CD1c-positive myeloid dendritic cell (primary cell): ENCODE results near the gene COL4A1.

Experiments used
- DNase-seq: peaks from one replicate; pipeline ENCODE4 v3.0.0-alpha.2; 2016; ENCODE audit errors: extremely low spot score

Gene COL4A1

DNA sequence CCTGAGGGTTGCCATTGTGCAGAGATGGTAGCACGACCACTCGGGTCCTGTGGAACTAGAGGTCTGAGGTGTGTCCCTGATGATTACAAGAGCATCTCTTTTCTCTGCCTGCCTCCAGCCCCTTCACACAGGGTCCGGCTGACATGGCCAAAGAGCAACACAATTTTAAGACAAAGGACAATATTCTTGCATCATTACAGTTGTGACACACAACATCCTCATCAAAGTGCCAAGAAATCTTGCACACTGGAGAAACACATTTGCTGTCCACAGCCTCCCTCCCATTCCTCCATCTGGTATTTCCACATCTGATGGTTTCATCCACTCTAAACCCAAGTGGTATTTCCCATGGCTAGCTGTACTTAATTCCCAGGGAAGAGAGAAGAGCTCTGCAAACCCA lies 12.8 kb downstream of the COL4A1 start:
- no peak for DNase-seq

DNA sequence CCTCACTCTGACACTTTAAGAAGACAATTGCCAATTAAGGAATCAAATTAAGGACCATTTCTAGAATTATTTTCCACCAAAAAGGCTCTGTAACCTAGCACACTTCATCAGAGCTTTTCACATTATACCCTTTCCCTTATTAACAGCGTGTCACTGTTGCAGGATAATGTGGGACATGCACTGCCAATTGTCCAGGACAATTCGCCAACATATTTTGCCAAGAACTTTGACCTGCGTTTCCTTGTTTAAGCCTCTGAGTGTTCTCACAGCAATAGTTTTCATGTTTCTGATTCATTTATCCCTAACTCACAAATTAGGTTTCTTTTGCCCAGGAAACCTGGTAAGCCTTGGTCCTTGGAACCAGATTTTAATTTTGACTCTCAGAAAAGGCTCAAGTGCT lies 13.3 kb downstream of the COL4A1 start:
- DNase-seq = no peak

DNA sequence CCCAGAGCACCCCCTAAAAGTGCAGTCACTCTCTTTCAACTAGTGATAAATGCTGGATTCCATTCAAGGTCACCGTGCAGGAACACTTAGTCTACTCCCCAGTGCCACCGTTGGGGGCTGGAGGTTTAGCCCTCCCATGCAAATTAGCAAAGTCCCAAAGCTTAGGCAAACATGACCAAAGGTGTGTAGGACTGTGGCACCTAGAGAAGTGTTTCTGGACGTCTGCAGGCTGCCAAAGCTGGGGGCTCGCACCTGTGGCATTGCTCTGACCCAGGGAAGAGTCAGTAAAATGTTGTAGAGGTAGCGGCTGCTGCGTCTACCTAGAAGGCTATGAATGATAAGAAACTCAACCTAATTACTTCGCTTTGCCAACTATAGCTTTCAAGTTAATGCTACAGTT lies 13.9 kb downstream of the COL4A1 start:
- no peak for DNase-seq

GRCh38 chr13:110291286-110291685 lies 15.7 kb downstream of the COL4A1 start:
- DNase-seq = no peak

- DNase-seq = no peak
These were observed 16.1 kb downstream of the COL4A1 start for GRCh38 chr13:110290826-110291225.

- no peak for DNase-seq
These were observed 16.8 kb downstream of the COL4A1 start for GRCh38 chr13:110290153-110290552.

- no peak for DNase-seq
These were observed 17.3 kb downstream of the COL4A1 start for GRCh38 chr13:110289661-110290060.

- no peak for DNase-seq
These were observed 17.8 kb downstream of the COL4A1 start for GRCh38 chr13:110289174-110289573.

DNA sequence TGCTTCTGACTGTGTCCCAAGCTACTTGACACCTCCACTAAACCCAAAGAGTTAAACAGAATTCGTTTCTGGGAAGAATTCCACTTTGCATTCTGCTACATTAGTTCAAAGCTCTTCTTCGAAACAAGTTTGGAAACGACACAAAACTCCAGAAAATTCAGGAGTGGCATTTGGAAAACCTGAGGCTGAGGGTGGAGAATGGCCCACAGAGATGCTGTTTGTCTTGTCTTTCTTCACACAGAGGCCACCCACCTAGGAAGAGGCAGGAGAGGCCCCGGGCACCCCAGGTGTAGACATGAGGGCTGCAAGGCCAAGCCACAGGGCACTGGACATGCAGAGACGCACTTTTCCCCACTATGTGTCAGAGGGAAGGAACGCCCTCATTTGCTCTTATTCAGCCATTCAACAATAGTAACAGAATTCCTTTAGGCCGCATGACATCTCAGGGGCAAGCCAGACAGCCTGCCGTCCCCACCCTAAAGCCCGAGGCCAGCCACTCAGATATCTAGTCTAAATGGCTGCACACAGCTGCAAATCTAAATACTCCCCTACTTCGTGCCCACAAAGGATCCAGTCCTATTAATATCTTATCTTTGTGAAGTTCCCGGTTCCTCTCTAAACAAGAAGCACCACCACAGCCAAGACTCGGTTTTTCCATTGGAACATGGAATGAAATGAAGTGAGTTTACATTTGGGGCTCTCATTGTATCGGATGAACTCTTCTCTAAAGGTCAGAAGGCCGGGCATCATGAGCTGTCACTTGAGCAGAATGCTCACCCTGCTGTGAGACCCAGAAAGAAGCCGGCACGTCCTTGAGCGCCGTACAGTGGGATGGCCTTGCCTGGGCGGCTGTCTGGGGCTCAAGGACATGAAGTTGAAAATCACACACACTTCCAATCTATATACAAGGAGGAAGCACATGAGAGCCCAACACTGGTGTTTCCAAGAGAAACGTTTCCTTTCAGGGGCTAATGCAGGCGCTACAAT lies 19.8 kb downstream of the COL4A1 start:
- DNase-seq = no peak

DNA sequence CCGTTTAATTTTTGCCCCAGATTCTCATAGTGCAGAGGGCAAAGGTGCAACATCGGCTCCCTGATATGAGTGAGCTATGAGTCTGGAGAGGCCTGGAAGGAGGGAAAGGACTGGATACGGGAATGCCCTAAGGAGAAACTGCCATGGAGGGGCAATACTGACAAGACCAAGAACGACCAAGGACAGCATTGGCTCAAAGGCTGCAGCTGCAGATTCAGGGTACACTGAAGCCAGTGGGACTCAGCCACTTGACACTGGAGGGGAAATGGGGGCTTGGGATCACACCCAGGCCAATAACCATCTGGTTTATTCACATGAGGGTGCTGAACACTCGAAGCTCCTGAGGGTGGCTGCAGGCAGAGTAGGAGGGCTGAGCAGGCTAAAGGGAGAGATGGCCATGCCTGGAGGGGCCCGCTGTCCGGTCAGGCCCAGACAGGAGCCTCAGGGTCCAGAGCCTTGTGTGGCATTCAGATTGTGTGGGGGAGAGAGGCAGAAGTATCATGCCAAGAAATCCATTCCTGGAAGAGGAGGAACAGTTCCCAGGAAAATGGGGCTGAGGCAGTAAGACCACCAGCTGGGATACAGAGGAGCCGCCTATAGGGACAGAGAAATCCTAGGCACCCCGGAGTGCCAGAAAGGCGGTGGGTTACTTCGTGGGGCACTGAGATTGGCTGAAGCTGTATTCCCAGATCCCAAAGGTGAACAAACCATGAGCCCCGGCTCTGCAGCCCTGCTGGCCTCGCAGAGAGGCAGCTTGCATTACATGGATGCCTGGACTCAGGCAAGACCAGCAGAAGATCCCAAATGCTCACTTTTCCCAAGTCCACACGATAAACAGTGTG lies 20.7 kb downstream of the COL4A1 start:
- no peak for DNase-seq

DNA sequence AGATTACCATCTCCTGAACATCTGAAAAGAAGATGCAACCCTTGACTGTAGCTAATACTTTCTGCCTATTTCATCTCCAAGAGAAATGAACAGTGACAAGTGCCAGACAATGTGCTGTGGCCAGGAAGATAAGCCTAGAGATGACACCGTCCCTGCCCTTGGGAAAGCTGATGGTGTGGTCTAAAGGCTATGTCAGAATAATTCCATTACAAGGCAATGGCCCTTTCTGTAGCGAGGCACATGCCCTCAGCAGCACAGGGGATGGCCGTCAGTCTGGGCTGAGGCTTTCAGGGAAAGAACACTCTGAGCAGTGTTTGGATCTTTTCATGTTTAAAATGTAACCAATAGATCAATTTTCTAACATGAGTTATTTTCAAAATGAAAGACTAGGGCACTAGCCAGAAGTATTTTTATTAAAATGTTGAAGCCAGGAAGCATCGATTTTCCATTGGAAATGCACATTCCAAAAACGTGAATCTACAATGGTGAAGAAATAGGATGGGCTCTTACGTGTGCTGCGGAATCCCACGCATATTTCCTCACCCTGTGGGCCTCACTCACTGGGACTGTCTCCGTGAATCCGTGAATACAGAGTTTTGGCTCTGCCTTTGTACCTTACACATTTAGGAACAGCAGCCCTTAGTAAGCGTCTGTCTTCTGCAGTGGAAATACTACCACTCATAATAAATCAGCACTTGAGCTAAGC lies 22.0 kb downstream of the COL4A1 start:
- DNase-seq = no peak

DNA sequence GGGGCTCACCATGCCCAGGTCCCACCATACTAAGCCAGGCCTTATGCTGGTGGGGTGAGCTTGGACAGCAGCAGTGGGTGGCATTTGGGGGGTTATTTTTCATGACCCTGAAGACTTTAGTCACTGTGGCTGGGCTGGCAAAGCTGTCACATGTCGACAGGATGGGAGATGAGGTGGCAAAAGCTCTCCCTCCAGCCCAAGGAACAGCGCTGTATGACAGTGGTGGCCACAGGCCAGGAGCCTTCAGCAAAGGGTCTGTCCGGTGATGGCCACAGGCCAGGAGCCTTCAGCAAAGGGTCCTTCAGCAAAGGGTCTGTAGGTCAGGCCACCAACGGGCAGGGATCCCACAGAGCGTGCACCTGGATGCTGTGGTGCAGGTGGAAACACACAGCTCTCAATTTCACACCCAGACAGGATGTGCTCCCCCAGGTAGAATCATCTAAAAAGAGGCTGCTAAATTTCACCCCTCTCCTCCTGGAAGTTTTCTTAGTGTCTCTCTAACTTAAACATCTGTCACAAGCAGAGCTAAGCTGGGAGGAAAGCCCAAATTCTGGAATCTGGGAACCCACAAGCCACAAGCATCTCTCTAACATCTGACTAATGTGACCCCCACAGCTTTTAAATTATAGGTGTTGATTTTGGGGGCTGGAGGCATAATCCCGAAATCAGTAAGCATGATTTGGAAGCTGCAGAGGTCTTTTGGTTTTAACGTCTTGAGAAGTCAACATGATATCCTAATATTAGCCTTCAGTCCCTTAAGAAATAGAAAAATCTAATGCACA lies 23.0 kb downstream of the COL4A1 start:
- no peak for DNase-seq

GRCh38 chr13:110282316-110282841 lies 24.6 kb downstream of the COL4A1 start:
- no peak for DNase-seq

- no peak for DNase-seq
These were observed 25.2 kb downstream of the COL4A1 start for GRCh38 chr13:110281736-110282135.

- no peak for DNase-seq
These were observed 25.8 kb downstream of the COL4A1 start for GRCh38 chr13:110280985-110281688.

DNA sequence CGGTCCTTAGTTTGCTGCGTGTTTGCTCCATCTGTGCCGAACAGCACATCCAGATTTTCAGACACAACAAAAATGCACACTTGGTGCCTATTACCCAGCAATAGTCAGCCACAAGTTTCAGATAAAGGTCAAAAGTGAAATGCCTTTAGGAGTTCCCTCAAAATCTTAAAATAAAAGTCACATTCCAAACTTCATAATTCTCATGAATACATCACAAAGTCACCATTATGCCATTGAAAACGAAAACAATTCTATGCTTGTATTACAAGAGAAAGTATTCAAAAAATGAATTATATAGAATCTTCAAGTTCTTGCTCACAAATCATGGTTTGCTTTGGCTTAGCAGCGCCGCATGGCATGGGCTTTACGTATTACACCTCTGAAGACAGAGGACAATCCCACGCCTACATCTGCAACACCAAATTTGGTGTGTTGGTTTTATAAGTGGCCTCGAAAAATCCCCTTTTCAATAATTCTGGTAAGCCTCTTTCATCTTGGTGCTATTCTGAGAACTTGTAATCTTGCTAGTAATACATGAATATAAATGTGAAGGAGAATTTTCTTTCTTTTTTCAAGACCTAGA lies 26.6 kb downstream of the COL4A1 start:
- DNase-seq = no peak

DNA sequence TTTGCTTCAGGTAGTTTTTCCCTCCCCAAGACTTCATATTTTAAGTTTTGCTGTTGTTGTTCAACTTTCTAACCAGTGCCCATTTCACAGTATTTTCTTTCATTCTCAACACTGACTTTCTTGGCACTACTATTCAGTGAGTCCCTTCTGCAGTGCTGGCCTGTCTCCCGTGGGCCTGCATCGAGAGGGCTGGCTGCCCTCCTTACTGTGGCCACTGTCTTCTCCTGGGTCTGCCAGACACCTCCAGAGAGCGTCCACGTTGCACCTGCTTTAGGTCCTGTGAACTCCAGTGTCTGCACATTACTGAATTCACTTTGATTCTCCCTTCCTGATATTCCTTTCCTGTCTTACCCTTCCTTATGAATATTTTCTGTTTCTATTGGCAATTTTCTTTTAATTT lies 27.3 kb downstream of the COL4A1 start:
- DNase-seq = no peak

DNA sequence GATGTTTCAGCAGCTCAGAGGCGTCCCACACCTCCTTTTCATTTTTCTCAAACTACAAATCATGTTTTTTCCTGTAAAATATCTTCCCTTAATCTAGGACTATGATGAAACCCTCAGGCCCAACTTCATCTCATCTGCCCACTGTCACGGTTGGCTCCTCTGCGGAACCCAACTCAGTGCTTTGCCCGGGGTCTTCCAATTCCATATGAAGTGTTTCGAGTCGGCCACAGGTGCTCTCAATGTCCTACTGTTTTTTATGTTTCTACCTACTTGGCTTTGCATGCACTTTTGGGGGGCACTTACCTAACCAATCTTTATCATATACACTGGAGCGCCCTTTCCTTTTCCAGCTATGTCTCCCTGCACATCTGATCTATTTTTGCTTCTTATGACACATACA lies 28.1 kb downstream of the COL4A1 start:
- no peak for DNase-seq

DNA sequence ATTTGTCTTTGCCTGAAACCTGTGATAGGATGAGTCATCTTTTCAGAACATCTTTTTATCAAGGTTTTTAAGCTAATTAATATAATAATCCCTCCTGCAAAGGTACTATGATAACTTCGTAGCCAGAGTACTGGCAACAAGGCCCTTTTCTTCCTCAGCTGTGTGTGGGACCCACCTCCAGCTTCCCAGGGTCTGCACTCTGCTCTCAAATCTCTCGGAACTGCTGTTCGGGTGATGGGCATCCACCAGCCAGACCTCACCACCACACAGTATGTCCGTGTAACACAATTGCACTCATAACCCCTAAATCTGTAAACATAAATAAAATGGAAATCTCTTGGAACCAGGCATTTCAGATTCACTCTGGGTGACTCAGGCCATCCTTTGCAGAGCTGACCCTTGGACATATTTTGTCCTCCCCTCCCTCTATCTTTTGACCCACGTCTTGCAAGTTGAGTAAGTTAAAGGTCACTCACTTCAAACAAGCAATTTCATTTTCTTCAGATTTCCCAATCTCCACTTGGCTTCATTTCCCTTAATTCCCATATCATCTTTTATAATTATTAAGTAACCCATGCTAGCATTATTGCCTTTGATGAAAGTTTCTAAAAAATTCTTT lies 29.5 kb downstream of the COL4A1 start:
- no peak for DNase-seq

GRCh38 chr13:110276553-110276950 lies 30.4 kb downstream of the COL4A1 start:
- no peak for DNase-seq
